ENCODE results near the gene PPP1R13L. TPM values are rescaled to one million over a fixed set of nuclear protein-coding genes. Genes with fewer than 3 reads are reported as not detected.

Gene PPP1R13L
- total RNA-seq (2022; extraction: Qiagen RNA extraction), result 32.4 to 52.2 TPM (median 43.0 TPM) in 5 replicates

GRCh38 chr19:45404557-45405434, at the start of gene PPP1R13L:
Gene PPP1R13L (minus strand): TSS chr19:45405069. CDS start chr19:45398318, 6,751 bp downstream.

GRCh38 chr19:45423589-45424190, 18.8 kb upstream of the PPP1R13L start, which contains the start of gene ERCC1:
Gene ERCC1 (minus strand): TSS chr19:45423917. CDS start chr19:45423374, 543 bp downstream.

GRCh38 chr19:45406226-45407090, 1.6 kb upstream of the PPP1R13L start, which contains the start of gene POLR1G:
Gene POLR1G (plus strand): TSS chr19:45406644. CDS start chr19:45406697, 53 bp downstream.

GRCh38 chr19:45370410-45371204, 34.3 kb downstream of the PPP1R13L start, which contains the start of gene ERCC2:
Gene ERCC2 (minus strand): TSS chr19:45370573. CDS start chr19:45370540, 33 bp downstream.

GRCh38 chr19:45340232-45340898, 64.5 kb downstream of the PPP1R13L start, which contains the start of gene KLC3:
Gene KLC3 (plus strand): TSS chr19:45340750. CDS start chr19:45345542, 4,792 bp downstream.

Other genes with a start within 250 kb of the PPP1R13L start
- 0.56 to 1.1 TPM (median 0.95 TPM) in 5 replicates for gene NKPD1, start 244.1 kb downstream of the PPP1R13L start, total RNA-seq (2022; extraction: Qiagen RNA extraction)
- 37.4 to 41.2 TPM (median 39.7 TPM) in 5 replicates for gene TRAPPC6A, start 226.8 kb downstream of the PPP1R13L start, total RNA-seq (2022; extraction: Qiagen RNA extraction)
- gene BLOC1S3, start 226.3 kb downstream of the PPP1R13L start, total RNA-seq (2022; extraction: Qiagen RNA extraction), result 28.9 to 38.4 TPM (median 36.0 TPM) in 5 replicates
- 0.89 to 2.7 TPM (median 1.8 TPM) in 5 replicates for gene EXOC3L2, start 159.7 kb downstream of the PPP1R13L start, total RNA-seq (2022; extraction: Qiagen RNA extraction)
- 8.6 to 11.7 TPM (median 9.8 TPM) in 5 replicates for gene MARK4, start 153.8 kb downstream of the PPP1R13L start, total RNA-seq (2022; extraction: Qiagen RNA extraction)
- 0.08 to 0.09 TPM in 2 of 5 replicates, not detected in the others for gene CKM, start 82.2 kb downstream of the PPP1R13L start, total RNA-seq (2022; extraction: Qiagen RNA extraction)
- gene KLC3, start 64.3 kb downstream of the PPP1R13L start, total RNA-seq (2022; extraction: Qiagen RNA extraction), result 0.62 to 1.3 TPM (median 1.1 TPM) in 5 replicates
- 9.5 to 13.9 TPM (median 12.7 TPM) in 5 replicates for gene ERCC2, start 34.5 kb downstream of the PPP1R13L start, total RNA-seq (2022; extraction: Qiagen RNA extraction)
- gene POLR1G, start 1.6 kb upstream of the PPP1R13L start, total RNA-seq (2022; extraction: Qiagen RNA extraction), result 41.3 to 57.6 TPM (median 55.5 TPM) in 5 replicates
- 149 to 178 TPM (median 171 TPM) in 5 replicates for gene ERCC1, start 18.8 kb upstream of the PPP1R13L start, total RNA-seq (2022; extraction: Qiagen RNA extraction)
- 8.6 to 13.4 TPM (median 11.1 TPM) in 5 replicates for gene FOSB, start 62.9 kb upstream of the PPP1R13L start, total RNA-seq (2022; extraction: Qiagen RNA extraction)
- gene RTN2, start 92.0 kb upstream of the PPP1R13L start, total RNA-seq (2022; extraction: Qiagen RNA extraction), result 10.8 to 17.9 TPM (median 13.1 TPM) in 5 replicates
- gene PPM1N, start 93.4 kb upstream of the PPP1R13L start, total RNA-seq (2022; extraction: Qiagen RNA extraction), result 6.0 to 7.2 TPM (median 6.8 TPM) in 5 replicates
- gene VASP, start 102.4 kb upstream of the PPP1R13L start, total RNA-seq (2022; extraction: Qiagen RNA extraction), result 226 to 268 TPM (median 254 TPM) in 5 replicates
- gene OPA3, start 179.7 kb upstream of the PPP1R13L start, total RNA-seq (2022; extraction: Qiagen RNA extraction), result 11.7 to 21.3 TPM (median 20.2 TPM) in 5 replicates
- gene GPR4, start 197.1 kb upstream of the PPP1R13L start, total RNA-seq (2022; extraction: Qiagen RNA extraction), result 0.25 to 0.58 TPM (median 0.36 TPM) in 5 replicates
- gene EML2, start 234.3 kb upstream of the PPP1R13L start, total RNA-seq (2022; extraction: Qiagen RNA extraction), result 19.7 to 25.5 TPM (median 24.2 TPM) in 5 replicates